HG03045 (cell line): ENCODE measurements around the gene MIS18A.
"Not testable (repeated sequence)": the region's sequence is repeated elsewhere in the genome, so short reads cannot be mapped to it uniquely, and the experiment has no call there.

Source experiments
- ATAC-seq: cut with Tn5 transposase; IDR thresholded peaks from one replicate; pipeline ENCODE4 v1.9.1; 2021; ENCODE audit warnings: mild to moderate bottlenecking, moderate library complexity; ENCODE audit not compliant: unreplicated experiment

The MIS18A gene

GRCh38 chr21:32278518-32279376, at the start of gene MIS18A:
TSS of gene MIS18A (minus strand) at chr21:32279049. CDS start at chr21:32279014, 35 bp downstream.
- peak; percentile 89 for ATAC-seq

GRCh38 chr21:32328595-32328994, 49.7 kb upstream of the MIS18A start:
- ATAC-seq, result no peak

DNA sequence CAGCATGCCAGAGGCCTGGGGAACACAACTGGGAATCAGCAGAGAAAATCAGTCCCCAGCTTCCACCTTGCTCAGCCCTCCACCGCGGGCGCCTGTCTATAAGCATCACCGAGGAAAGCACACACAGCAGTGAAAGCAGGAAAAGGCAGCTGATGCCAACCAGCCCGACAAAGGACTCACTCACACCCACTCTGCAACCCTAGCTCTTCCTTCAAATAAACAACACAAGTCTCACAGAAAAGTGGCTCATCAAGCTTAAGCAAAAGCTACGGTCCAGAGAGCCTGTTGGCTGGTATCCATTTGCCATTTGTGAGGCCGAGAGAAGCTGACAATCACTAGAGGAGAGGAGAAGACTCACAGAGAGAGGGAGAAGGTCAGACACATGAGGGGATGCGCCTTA, 46.9 kb upstream of the MIS18A start:
- ATAC-seq, result no peak

- no peak for ATAC-seq
These were observed 43.8 kb upstream of the MIS18A start for GRCh38 chr21:32322676-32323075.

DNA sequence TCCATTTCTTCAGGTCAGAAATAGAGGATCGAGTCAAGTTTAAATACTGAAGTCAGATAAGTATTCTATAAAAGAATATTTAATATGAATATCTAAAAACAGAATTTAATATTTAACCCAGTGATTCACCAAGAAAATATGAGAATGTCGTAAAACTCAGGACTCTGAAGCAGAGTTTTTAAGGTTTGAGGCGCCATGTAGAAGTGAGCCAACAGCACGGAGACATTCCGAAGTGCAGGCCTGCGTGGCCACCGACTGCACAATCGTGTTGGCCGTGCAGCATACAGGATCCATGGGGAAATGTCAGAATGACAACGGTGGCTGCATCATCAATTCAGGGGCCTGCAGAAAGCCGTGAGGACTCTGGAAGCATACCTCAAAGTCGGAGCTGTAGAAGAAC, 43.3 kb upstream of the MIS18A start:
- no peak for ATAC-seq

- ATAC-seq, result no peak
These were observed 42.6 kb upstream of the MIS18A start for GRCh38 chr21:32321480-32321879.

- no peak for ATAC-seq
These were observed 41.9 kb upstream of the MIS18A start for GRCh38 chr21:32320726-32321125.

- ATAC-seq, result no peak
These were observed 41.2 kb upstream of the MIS18A start for GRCh38 chr21:32320059-32320458.

GRCh38 chr21:32319012-32319411, 40.2 kb upstream of the MIS18A start:
- ATAC-seq, result no peak

- ATAC-seq, result no peak
These were observed 38.9 kb upstream of the MIS18A start for GRCh38 chr21:32317726-32318125.

GRCh38 chr21:32316361-32317215, 37.7 kb upstream of the MIS18A start:
- ATAC-seq, result no peak

- ATAC-seq, result no peak
These were observed 36.8 kb upstream of the MIS18A start for GRCh38 chr21:32315511-32316281.

DNA sequence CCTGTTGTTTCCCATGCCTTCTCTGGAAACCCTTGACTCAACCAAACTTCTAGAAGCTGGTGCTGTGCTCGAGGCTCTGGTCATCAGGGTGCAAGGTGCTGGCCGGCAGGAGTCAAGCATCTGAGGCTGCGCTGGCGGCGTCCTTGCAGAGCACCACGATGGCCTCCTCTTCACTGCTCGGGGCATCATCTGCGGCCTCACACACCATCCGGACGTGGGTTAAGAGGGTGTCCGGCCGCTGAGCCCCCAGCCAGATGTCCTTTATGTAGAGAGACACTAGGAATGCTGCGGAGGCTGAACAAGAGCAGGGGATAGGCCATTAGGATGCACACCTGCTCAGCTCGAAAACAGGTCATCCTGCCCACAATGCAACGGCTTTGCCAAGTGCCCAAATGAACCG, 36.0 kb upstream of the MIS18A start:
- no peak for ATAC-seq

GRCh38 chr21:32312976-32313375, 34.1 kb upstream of the MIS18A start:
- no peak for ATAC-seq

DNA sequence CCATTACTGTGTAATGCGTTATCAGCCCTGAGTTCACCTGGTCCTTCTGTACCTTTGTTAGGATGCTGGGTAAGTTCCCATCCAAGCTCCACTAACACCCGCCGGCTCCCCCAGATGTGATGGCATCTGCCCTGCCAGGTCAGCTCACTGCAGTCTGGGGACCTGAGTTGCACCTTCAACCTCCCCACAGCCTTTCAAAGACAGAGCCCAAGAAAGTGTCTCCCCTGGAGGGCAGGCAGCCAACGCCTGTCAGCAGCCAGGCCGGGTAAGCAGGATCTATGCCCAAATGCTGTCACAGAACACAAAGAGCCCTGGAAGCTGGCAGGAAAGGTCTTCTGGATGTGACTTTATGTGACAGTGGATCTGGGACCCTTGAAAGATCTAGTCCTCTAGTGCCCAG, 33.5 kb upstream of the MIS18A start:
- ATAC-seq, result no peak

DNA sequence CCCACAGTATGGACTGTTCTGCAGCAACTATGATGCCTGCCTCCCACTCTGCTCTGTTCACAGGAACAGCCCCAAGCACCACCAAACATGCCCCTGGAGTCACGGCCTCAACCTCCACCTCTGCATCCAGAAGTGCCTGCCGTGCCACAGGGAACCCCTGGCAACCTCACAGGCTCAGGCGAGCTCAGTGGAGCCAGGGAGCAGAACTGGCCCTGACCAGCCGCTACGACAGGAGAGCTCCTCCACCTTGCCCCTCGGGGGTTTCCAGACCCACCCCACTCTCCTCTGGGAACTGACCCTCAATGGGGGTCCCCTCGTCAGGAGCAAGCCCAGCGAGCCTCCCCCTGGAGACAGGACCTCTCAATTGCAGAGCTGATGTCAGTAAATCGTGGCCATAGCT, 32.8 kb upstream of the MIS18A start:
- no peak for ATAC-seq

DNA sequence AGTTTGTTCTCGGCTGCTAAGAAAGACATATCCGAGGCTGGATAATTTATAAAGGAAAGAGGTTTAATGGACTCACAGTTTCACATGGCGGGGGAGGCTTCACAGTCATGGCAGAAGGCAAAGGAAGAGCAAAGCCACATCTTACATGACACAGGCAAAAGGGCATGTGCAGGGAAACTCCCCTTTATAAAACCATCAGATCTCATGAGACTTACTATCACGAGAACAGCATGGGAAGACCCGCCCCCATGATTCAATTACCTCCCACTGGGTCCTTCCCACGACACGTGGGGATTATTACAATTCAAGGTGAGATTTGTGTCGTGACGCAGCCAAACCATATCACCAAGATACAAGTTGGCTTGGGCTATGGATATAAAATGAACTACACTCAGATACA, 32.1 kb upstream of the MIS18A start:
- not testable (repeated sequence) for ATAC-seq

- no peak for ATAC-seq
These were observed 31.1 kb upstream of the MIS18A start for GRCh38 chr21:32309906-32310460.

GRCh38 chr21:32308696-32309095, 29.8 kb upstream of the MIS18A start:
- no peak for ATAC-seq

GRCh38 chr21:32307706-32308105, 28.9 kb upstream of the MIS18A start:
- no peak for ATAC-seq
